Left ventricle myocardium superior (tissue), 1 donor: ENCODE results near the gene RAET1G. TPM values are rescaled to one million over a fixed set of nuclear protein-coding genes. Genes with fewer than 3 reads are reported as not detected.
"Not testable (repeated sequence)": the region's sequence is repeated elsewhere in the genome, so short reads cannot be mapped to it uniquely, and the experiment has no call there.

Experiments used
- ATAC-seq: fragments of 200-7000 bp; cut with Tn5 transposase; one replicate; pipeline ENCODE4 v1.9.1; 2020; ENCODE audit warnings: mild to moderate bottlenecking, moderate library complexity
- DNase-seq: peaks from one replicate; pipeline ENCODE4 v3.0.0-alpha.2; 2020
- intact Hi-C: fragments of 100-400 bp; cut with micrococcal nuclease; formaldehyde crosslinking; loops from one replicate; pipeline ENCODE4 v1.11.0; 2022
- total RNA-seq: library from RNA; stranded (reverse); fragmentation: NEBNext Ultra II Directional; extraction: Animal tissue kit (Norgen Biotek cat#: 25700); gene quantifications from one replicate; pipeline ENCODE4 v1.2.1, GENCODE V29; 2021
- donor health status: DM: no; HTN: yes; CAD: no; lungs with severe emphysema.

Gene RAET1G
- total RNA-seq, 1 donor from 2014 or later, result 0.32 TPM

- DNase-seq (no peak), ATAC-seq (no peak)
- intact Hi-C loops, result no loop called here
These were observed 1.6 kb downstream of the RAET1G start for GRCh38 chr6:149921361-149921760.

GRCh38 chr6:149919834-149920225, 3.1 kb downstream of the RAET1G start:
- ATAC-seq (no peak), DNase-seq (no peak)
- intact Hi-C loops, result no loop called here

GRCh38 chr6:149919126-149919833, 3.6 kb downstream of the RAET1G start:
- ATAC-seq, DNase-seq, intact Hi-C loops: not testable (repeated sequence)

- no peak for DNase-seq
These were observed 4.6 kb downstream of the RAET1G start for GRCh38 chr6:149918151-149918905.

GRCh38 chr6:149917679-149918078, 5.2 kb downstream of the RAET1G start:
- intact Hi-C loops, result no loop called here
- DNase-seq (no peak), ATAC-seq (no peak)

More at GRCh38 chr6:149918151-149918905, 4.6 kb downstream of the RAET1G start:
- intact Hi-C loops, result no loop called here
- no peak for ATAC-seq

DNA sequence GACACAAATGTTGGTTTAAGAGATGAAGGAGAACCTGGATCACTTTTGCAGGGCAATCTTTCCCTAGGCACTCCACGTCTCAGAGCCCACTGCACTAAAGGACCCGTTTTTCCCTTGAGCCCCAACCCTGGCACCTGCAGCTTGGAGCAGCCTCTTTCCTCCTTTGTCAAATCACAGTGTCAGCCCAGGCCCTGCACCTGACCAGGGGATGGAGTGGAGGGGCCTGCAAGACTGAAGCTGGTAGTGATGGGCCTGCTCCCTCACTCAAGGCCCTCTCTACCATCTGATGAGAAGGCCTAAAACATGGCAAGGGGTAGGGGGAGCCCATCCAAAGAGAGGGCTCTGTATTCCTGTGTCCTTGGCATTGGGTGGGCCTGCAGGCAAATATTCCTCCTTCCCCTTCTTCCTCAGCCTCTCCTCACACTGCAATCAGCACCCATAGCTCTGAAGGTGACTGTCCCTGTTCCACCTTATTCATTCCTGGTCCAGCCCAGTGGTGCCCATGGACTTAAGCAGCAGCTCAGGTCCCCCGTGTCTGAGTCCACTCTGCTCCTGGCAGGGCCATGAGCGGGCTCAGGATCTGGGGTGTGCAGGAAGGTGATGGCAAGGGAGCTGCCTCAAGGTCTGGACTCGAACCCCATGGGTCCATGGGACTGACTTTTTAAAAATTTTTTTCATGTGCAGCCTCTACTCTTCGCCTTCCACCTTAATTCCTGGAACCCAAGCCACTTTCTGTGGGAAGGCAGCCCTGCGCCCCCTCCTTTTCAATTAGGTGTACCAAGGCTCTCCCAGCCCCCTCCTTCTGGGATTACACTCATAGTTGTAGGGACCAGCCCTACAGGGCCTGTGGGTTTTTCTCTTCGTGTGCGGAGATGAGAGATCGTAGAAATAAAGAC, 6.7 kb downstream of the RAET1G start:
- ATAC-seq, result no peak
- intact Hi-C loops, result no loop called here
- no peak for DNase-seq

- intact Hi-C loops, result no loop called here
- no peak for ATAC-seq
- DNase-seq, result no peak
These were observed 9.2 kb downstream of the RAET1G start for GRCh38 chr6:149913540-149914240.

- DNase-seq (no peak), ATAC-seq (no peak)
These were observed 9.8 kb downstream of the RAET1G start for GRCh38 chr6:149913085-149913484.

GRCh38 chr6:149912680-149913079, 10.2 kb downstream of the RAET1G start:
- ATAC-seq, intact Hi-C loops, DNase-seq: not testable (repeated sequence)

More at GRCh38 chr6:149913085-149913484, 9.8 kb downstream of the RAET1G start:
- intact Hi-C loops, result no loop called here

- ATAC-seq, result no peak
These were observed 12.2 kb downstream of the RAET1G start for GRCh38 chr6:149910721-149911151.

DNA sequence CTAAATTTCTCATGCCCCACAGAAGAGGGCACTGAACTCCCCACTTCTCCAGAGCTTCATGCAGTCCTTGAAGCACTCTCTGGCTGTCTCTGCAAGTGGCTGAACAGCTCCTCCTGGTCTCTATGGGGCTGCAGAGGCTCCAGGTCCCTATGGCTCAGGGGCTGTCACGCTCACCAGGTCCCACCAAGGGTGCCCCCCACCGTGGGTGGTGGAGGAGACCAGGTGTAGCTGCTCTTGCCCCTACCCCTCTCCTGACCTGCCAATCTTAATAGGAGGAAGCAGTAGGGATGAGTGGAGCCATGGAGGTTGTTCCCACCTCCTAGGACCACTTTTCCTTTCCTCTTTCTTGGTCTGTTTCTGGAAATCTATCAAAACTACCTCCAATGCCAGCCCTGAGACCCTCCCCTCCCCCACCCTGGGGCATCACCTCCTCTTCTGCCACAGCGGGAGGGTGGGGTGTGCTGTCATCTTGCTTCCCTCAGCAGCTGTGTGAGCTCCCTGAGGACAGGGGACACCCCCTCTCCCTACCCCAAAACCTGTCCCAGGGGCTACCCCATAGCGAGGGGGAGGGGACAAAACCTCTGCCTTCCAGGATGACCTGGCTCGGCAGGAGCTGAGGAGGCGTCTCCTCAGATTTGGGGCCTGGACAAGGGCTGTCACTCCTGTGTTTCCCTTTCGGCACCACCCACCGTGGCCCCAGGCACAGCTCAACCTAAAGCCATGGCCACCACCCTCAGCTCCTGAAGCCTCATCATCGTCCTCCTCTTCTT, 13.0 kb downstream of the RAET1G start:
- ATAC-seq (no peak), DNase-seq (no peak)
- intact Hi-C loops, result no loop called here

More at GRCh38 chr6:149910721-149911151, 12.2 kb downstream of the RAET1G start:
- intact Hi-C loops, result no loop called here
- DNase-seq, result no peak

DNA sequence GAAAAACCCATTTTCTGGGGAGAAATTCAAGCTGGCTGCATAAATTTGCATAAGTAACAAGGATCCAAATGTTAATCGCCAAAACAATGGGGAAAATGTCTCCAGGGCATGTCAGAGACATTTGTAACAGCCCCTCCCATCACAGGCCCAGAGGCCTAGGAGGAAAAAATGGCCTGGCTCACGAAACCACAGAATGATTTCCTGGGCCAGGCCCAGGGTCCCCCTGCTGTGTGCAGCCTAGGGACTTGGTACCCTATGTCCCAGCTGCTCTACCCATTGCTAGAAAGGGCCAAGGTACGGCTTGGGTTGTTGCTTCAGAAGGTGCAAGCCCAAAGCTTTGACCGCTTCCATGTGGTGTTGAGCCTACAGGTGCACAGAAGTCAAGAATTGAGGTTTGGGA, 14.4 kb downstream of the RAET1G start:
- DNase-seq, intact Hi-C loops, ATAC-seq: not testable (repeated sequence)

DNA sequence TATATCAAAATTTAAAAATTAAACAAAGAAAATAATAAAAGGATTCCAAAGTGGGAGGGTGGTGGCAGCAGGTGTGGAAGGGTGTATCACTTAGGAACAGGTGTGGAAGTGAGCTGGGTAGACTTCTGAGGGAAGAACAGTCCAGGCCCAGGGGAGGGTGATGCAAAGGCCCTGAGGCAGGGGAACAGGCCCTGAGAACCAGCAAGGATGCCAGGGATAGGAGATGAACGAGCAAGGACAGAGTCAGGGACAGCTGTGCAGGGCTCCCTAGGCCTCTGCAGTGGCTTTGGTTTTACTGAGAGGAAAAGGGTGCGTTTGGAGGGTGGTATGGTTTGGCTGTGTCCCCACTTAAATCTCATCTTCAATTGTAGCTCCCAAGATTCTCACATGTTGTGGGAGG, 15.6 kb downstream of the RAET1G start:
- intact Hi-C loops, result no loop called here
- DNase-seq, result no peak
- ATAC-seq, result no peak

DNA sequence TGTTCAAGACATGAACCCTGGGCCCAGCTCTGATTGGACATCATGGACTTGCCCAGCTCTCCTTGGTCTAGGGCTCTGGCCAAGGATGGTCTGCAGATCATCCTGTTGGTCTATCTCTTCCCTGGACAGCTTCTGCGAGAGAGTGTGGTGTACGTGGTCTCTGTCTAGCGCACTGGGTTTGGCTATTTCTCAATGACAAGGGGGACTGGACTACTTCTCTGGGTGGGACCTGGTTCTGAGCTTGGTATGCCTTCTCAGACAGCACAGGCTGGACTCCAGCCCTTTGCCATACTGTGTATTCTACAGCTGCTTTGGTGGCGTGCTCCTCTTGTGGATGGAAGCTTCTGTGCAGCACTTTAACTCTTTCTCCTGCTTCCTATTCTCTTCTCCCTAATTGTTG, 16.5 kb downstream of the RAET1G start:
- ATAC-seq (no peak), DNase-seq (no peak)
- intact Hi-C loops, result no loop called here

DNA sequence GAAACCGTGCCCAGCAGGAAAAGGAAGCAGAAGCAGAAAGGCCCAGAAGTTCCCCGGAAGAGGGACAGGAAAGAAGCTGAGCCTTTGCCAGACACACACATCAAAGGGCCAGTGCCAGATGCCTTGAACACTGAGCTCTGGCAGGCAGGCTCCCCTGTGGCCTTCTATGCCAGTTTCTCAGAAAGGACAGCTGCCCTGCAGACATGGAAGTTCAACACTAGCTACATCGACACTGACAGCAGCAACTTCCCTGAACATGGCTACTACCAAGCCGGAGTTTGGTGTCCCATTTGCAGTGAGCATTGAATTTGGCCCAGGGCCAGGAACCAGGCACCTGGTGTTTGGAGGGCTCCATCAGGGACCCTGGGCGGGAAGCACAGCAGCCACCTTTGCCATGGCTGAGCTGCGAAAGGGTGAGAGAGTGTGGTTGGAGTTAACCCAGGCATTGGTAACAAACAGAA, 17.0 kb downstream of the RAET1G start:
- ATAC-seq (peak; percentile 32), DNase-seq (no peak)
- intact Hi-C loops, result no loop called here

DNA sequence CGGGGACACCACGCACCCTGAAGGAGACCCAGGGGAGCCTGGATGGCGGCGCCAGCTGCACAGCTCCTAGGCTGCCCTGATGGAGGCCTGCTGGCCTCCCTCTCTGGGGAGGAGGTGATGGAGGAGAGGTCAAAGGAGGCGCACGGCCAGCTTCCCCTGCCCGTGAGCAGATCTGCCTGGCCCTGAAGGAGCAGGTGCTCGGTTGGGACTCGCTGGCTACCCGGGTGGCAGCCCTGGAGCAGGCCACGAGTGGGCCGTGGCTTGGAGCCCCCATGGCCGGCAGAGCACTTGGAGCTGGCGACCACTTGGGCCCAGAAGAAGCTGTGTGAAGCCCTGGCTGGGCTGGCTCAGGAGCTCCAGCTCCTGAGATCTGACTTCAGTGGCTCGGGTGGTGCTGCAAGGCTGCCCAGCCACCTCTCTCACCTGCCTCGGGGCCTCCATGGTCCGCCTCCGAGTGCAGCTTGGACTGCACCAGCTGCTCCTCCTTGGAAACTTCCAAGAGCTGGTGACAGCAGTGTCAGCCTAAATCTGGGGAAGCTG, 17.5 kb downstream of the RAET1G start:
- ATAC-seq, result no peak
- no peak for DNase-seq
- intact Hi-C loops, result no loop called here

DNA sequence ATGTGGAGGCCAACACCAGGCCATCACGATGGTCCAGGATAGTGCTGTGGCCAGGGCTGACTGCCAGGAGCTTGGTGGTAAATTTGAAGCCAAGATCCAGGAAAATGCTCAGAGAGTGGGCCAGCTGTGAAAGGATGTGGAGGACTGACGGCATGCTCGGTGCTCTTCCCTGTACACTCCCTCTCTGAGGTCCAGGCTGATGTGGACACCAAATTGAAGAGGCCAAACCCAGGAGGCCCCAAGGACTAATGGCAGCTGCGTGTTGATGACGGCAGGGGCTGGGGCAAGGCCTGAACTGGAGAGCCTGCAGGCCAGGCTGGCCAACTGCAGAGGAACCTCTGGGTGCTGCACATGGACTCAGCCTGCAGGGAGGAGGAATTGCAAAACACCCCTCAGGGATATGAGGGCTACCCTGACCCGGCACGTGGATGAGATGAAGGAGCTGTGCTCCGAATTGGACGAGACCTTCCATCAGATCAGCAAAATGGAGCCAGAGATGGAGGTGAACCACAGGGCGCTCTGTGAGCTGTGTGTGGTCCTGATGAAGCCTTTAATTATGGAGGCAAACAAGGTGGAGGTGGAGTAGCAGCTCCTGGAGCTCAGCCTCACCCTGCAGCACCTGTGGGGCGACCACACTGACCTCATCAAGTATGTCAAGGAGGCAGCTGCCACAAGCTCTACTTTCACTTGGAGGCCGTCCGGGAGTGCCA, 18.1 kb downstream of the RAET1G start:
- ATAC-seq (peak; percentile 75), DNase-seq (peak; percentile 44)
- intact Hi-C loops, result no loop called here
